IMR-90 (cell line): ENCODE measurements around the gene EML6. TPM values are rescaled to one million over a fixed set of nuclear protein-coding genes. Genes with fewer than 3 reads are reported as not detected.

Source experiments
- ATAC-seq: fragments of 200-7000 bp; cut with Tn5 transposase; 2 replicates; pipeline ENCODE4 v1.9.1; 2020; ENCODE audit warnings: low read depth, mild to moderate bottlenecking, moderate library complexity
- BruUV-seq: library from RNA; stranded (reverse); fragments of 400-500 nt; replicated peaks from 2 replicates; lab custom pipeline; 2021; lab: Mats Ljungman, UMichigan
- CTCF ChIA-PET: fragments of 300-600 bp; formaldehyde crosslinking; extraction: SDS; loops from one replicate; lab custom pipeline; 2021; ENCODE audit warnings: antibody characterized with exemption; lab: Yijun Ruan, JAX
- POLR2A ChIA-PET: fragments of 300-600 bp; sonication (Branson Sonifier 250); formaldehyde crosslinking; loops from one replicate; lab custom pipeline; 2022; ENCODE audit warnings: antibody characterized with exemption; ENCODE audit not compliant: unreplicated experiment; lab: Charles Lee
- DNase-seq: peaks from one replicate; pipeline ENCODE4 v3.0.0; 2013
- H2AFZ ChIP-seq: replicated peaks from 2 replicates; pipeline ENCODE3; 2013; ENCODE audit warnings: low read length, mild to moderate bottlenecking; ENCODE audit not compliant: poor library complexity
- H2AK5ac ChIP-seq: 2 replicates; pipeline ENCODE4 v1.6.1; 2013; ENCODE audit warnings: low read depth, low read length, inconsistent platforms
- H2AK9ac ChIP-seq: replicated peaks from 2 replicates; pipeline ENCODE3; 2013; ENCODE audit warnings: mild to moderate bottlenecking, low read depth, low read length, moderate library complexity; ENCODE audit not compliant: poor library complexity
- H2BK120ac ChIP-seq: 2 replicates; pipeline ENCODE4 v1.6.1; 2013; ENCODE audit warnings: low read depth, low read length, inconsistent platforms
- H2BK15ac ChIP-seq: 3 replicates; pipeline ENCODE4 v1.6.1; 2013; ENCODE audit warnings: low read depth, low read length, inconsistent platforms
- H2BK20ac ChIP-seq: 2 replicates; pipeline ENCODE4 v1.6.1; 2013; ENCODE audit warnings: low read depth, mild to moderate bottlenecking, inconsistent platforms, low read length, moderate library complexity
- H2BK5ac ChIP-seq: 2 replicates; pipeline ENCODE4 v1.6.1; 2013; ENCODE audit warnings: mild to moderate bottlenecking, low read depth, low read length, inconsistent platforms; ENCODE audit not compliant: poor library complexity, severe bottlenecking
- H3K14ac ChIP-seq: replicated peaks from 2 replicates; pipeline ENCODE4 v1.6.1; 2013; ENCODE audit warnings: low read depth, low read length, inconsistent platforms
- H3K18ac ChIP-seq: 2 replicates; pipeline ENCODE4 v1.6.1; 2013; ENCODE audit warnings: low read depth, low read length, control low read depth
- H3K23ac ChIP-seq: 2 replicates; pipeline ENCODE4 v1.6.1; 2013; ENCODE audit warnings: low read depth, low read length, inconsistent platforms
- H3K27ac ChIP-seq: 2 replicates; pipeline ENCODE4 v1.5.1; 2013; ENCODE audit warnings: mild to moderate bottlenecking, control low read depth, low read length; ENCODE audit not compliant: insufficient read depth
- H3K27me3 ChIP-seq: 2 replicates; pipeline ENCODE4 v1.6.1; 2013; ENCODE audit warnings: low read length; ENCODE audit not compliant: control insufficient read depth, insufficient read depth
- H3K36me3 ChIP-seq: 2 replicates; pipeline ENCODE4 v1.6.1; 2013; ENCODE audit warnings: low read length, mixed read lengths; ENCODE audit not compliant: control insufficient read depth, insufficient read depth
- H3K4ac ChIP-seq: 2 replicates; pipeline ENCODE4 v1.6.1; 2013; ENCODE audit warnings: low read depth, low read length, inconsistent platforms
- H3K4me1 ChIP-seq: 2 replicates; pipeline ENCODE4 v1.6.1; 2013; ENCODE audit warnings: low read length, mixed read lengths; ENCODE audit not compliant: control insufficient read depth, insufficient read depth
- H3K4me2 ChIP-seq: 2 replicates; pipeline ENCODE4 v1.6.1; 2013; ENCODE audit warnings: low read depth, mild to moderate bottlenecking, control low read depth, low read length, moderate library complexity
- H3K4me3 ChIP-seq: 2 replicates; pipeline ENCODE4 v1.5.1; 2013; ENCODE audit warnings: low read depth, mild to moderate bottlenecking, control low read depth, low read length, moderate library complexity; ENCODE audit not compliant: insufficient read depth
- H3K56ac ChIP-seq: 2 replicates; pipeline ENCODE4 v1.6.1; 2013; ENCODE audit warnings: low read length, inconsistent platforms; ENCODE audit not compliant: insufficient read depth; ENCODE audit errors: extremely low read depth
- H3K79me1 ChIP-seq, 2 experiments: 2 replicates each; pipeline ENCODE4 v1.6.1; 2013; ENCODE audit warnings: low read length in 2 of 2, inconsistent platforms in 1 of 2, low read depth in 1 of 2
- H3K9ac ChIP-seq: 2 replicates; pipeline ENCODE4 v1.6.1; 2013; ENCODE audit warnings: low read depth, low read length, control low read depth
- H3K9me1 ChIP-seq: 2 replicates; pipeline ENCODE4 v1.6.1; 2013; ENCODE audit warnings: low read length, inconsistent platforms; ENCODE audit not compliant: insufficient read depth
- H3K9me3 ChIP-seq: 2 replicates; pipeline ENCODE4 v1.6.1; 2013; ENCODE audit warnings: low read length; ENCODE audit not compliant: control insufficient read depth, insufficient read depth
- H4K20me1 ChIP-seq: 2 replicates; pipeline ENCODE4 v1.6.1; 2013; ENCODE audit warnings: low read length, inconsistent platforms; ENCODE audit not compliant: insufficient read depth
- H4K5ac ChIP-seq: 2 replicates; pipeline ENCODE4 v1.6.1; 2013; ENCODE audit warnings: mild to moderate bottlenecking, low read depth, low read length, control low read depth
- H4K8ac ChIP-seq, 2 experiments: 2 replicates each; pipeline ENCODE4 v1.6.1; 2013; ENCODE audit warnings: low read depth in 2 of 2, low read length in 2 of 2, control low read depth in 1 of 2, inconsistent platforms in 1 of 2
- H4K91ac ChIP-seq: 2 replicates; pipeline ENCODE4 v1.6.1; 2013; ENCODE audit warnings: low read depth, low read length, inconsistent platforms; ENCODE audit not compliant: insufficient read depth
- CHD1 ChIP-seq: IDR thresholded peaks from 2 replicates; pipeline ENCODE4 v1.6.1; 2012; ENCODE audit warnings: low read depth, low read length, improper control_type of control experiment
- ELK1 ChIP-seq: fragments of 150-350 bp; IDR thresholded peaks from 2 replicates; pipeline ENCODE4 v1.6.1; 2016; ENCODE audit warnings: low read depth, mild to moderate bottlenecking, low read length, moderate library complexity, borderline replicate concordance
- MAZ ChIP-seq: IDR thresholded peaks from 2 replicates; pipeline ENCODE4 v1.6.1; 2012; ENCODE audit warnings: low read depth, mild to moderate bottlenecking, low read length, improper control_type of control experiment, moderate library complexity, borderline replicate concordance
- POLR2A ChIP-seq: IDR thresholded peaks from 2 replicates; pipeline ENCODE4 v1.6.1; 2012; ENCODE audit warnings: mild to moderate bottlenecking, low read depth, low read length
- WGBS, 2 experiments: methylation state at CpG; one replicate each; pipeline versions ENCODE4 v1.1.5 to v1.1.7; 2013; ENCODE audit warnings: missing lambda C conversion rate in 2 of 2; ENCODE audit not compliant: insufficient read length in 1 of 2; ENCODE audit errors: extremely low coverage in 2 of 2; 5-methylcytosine and 5-hydroxymethylcytosine counted together
- dilution Hi-C: fragments of 300-500 bp; cut with HindIII; formaldehyde crosslinking; loops from one replicate; pipeline ENCODE4 v1.14.3; 2018; ENCODE audit warnings: low sequenced_read_pairs; ENCODE audit not compliant: unreplicated experiment
- in situ Hi-C: fragments of 300-500 bp; cut with MboI; formaldehyde crosslinking; loops from 3 replicates; pipeline ENCODE4 v1.14.3; 2019; ENCODE audit warnings: low sequenced_read_pairs, inconsistent platforms, mixed read lengths
- intact Hi-C: fragments of 100-400 bp; cut with micrococcal nuclease; formaldehyde crosslinking; loops from 2 replicates; pipeline ENCODE4 v1.10.0; 2022
- polyA plus RNA-seq, 3 experiments: library from polyadenylated mRNA; depleted of rRNA; stranded (reverse); fragments of >200 nt; gene quantifications; 2 replicates each; pipeline ENCODE4 v1.2.3, GENCODE V29; 2012; ENCODE audit warnings: low replicate concordance in 1 of 3
- total RNA-seq: library from RNA; depleted of rRNA; stranded (reverse); fragments of >200 nt; gene quantifications from 2 replicates; pipeline ENCODE4 v1.2.3, GENCODE V29; 2012

The EML6 gene
- total and polyA plus RNA-seq, 2 of the 4 experiments (the other 2 are of a cell fraction) = 0.18 to 0.19 TPM

GRCh38 chr2:54787755-54788366, 64.4 kb downstream of the EML6 start:
- Histone ChIP-seq H3K4me2 (no peak overlapping the region), H2AK9ac (no peak overlapping the region), H2AFZ (no peak overlapping the region), H3K36me3 (no peaks in the 10 kb centered on the region), H2BK20ac (no peak overlapping the region), H3K9me1 (no peaks in the 10 kb centered on the region), H4K91ac (no peak overlapping the region), H3K27ac (no peak overlapping the region), H3K23ac (no peak overlapping the region), H4K20me1 (no peaks in the 10 kb centered on the region), H3K14ac (no peak overlapping the region), H2BK15ac (no peak overlapping the region), H3K56ac (no peak overlapping the region), H2AK5ac (no peak overlapping the region), H2BK120ac (no peak overlapping the region), H3K9ac (no peak overlapping the region), H3K79me1 (no peaks in the 10 kb centered on the region), H3K4me3 (no peak overlapping the region), H3K27me3 (peaks cover 9% of the 10 kb centered on the region), H3K18ac (no peak overlapping the region), H3K4me1 (no peaks in the 10 kb centered on the region), H2BK5ac (no peak overlapping the region), H3K9me3 (no peaks in the 10 kb centered on the region), H4K8ac (no peak overlapping the region), H3K4ac (no peak overlapping the region), H4K5ac (no peak overlapping the region)
- intact Hi-C loops (no loop called here), dilution Hi-C loops (no loop called here), in situ Hi-C loops (no loop called here)
- no peak for TF ChIP-seq CHD1
- TF ChIP-seq ELK1 = no peak
- TF ChIP-seq MAZ = no peak
- no peak for TF ChIP-seq POLR2A
- BruUV-seq = no TSS peak
- ATAC-seq = no peak
- WGBS, 2 experiments = 92% methylated on average over 14 of the region's 17 CpGs; no CpG with 5 or more reads in 1 of the 2 experiments
- CTCF ChIA-PET = no interaction called here
- POLR2A ChIA-PET = no interaction called here
- DNase-seq = no peak
